Muscle layer of duodenum (tissue), 2 donors: ENCODE data around the gene FGD2.
"Not testable (repeated sequence)": the region's sequence is repeated elsewhere in the genome, so short reads cannot be mapped to it uniquely, and the experiment has no call there.

ENCODE experiments used
- H3K27ac ChIP-seq: one replicate; pipeline ENCODE4 v1.7.0; 2013; ENCODE audit warnings: mild to moderate bottlenecking, low read length
- H3K27me3 ChIP-seq: one replicate; pipeline ENCODE4 v1.7.0; 2013; ENCODE audit warnings: low read depth, mild to moderate bottlenecking, control low read depth, low read length
- H3K36me3 ChIP-seq, 2 donors: one replicate each; pipeline ENCODE4 v1.7.0; 2013; ENCODE audit warnings: low read length in 2 of 2, control low read depth in 1 of 2, mild to moderate bottlenecking in 1 of 2; ENCODE audit not compliant: insufficient read depth in 2 of 2, control insufficient read depth in 1 of 2
- H3K4me1 ChIP-seq, 2 donors: one replicate each; pipeline ENCODE4 v1.7.0; 2013; ENCODE audit warnings: low read length in 2 of 2, mild to moderate bottlenecking in 2 of 2, control low read depth in 1 of 2, moderate library complexity in 1 of 2; ENCODE audit not compliant: insufficient read depth in 2 of 2, control insufficient read depth in 1 of 2
- H3K4me3 ChIP-seq, 2 donors: one replicate each; pipeline ENCODE4 v1.7.0; 2013; ENCODE audit warnings: low read length in 2 of 2, low read depth in 1 of 2, mild to moderate bottlenecking in 1 of 2
- H3K9me3 ChIP-seq, 2 donors: one replicate each; pipeline ENCODE4 v1.7.0; 2013; ENCODE audit warnings: low read length in 2 of 2, control low read depth in 1 of 2, mild to moderate bottlenecking in 1 of 2; ENCODE audit not compliant: control insufficient read depth in 1 of 2
- donor health status: healthy.

Gene FGD2

DNA sequence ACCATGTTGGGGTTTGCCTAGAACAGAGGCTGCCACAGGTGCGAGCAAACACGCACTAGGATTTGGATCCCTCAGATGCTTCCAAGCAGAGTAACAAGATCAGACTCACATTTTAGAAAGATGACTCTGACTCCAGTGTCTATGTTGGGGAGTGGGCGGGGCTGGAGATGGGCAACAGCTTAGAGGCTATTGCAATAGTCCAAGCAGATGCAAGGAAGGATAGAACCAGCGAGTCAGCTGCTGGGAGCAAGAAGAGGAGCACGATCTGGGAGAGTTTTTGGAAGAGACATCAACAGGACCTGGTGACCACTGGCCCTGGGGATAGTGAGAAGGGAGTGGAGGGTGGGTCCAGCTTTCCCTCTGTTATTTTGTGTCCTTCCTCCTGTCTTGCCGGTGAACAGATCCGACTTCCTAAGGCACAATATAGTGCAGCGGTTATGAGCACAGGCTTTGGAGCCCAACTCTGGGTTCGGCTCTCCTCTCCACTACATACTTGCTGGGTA, 52.7 kb downstream of the FGD2 start:
- Histone ChIP-seq H3K4me3 (no peak overlapping the region), H3K9me3 (no peaks in the 10 kb centered on the region), H3K27me3 (no peaks in the 10 kb centered on the region), H3K4me1 (peaks cover 6 to 11% of the 10 kb centered on the region in 2 donors), H3K27ac (no peak overlapping the region), H3K36me3 (peaks cover 0 to 7% of the 10 kb centered on the region in 2 donors)

DNA sequence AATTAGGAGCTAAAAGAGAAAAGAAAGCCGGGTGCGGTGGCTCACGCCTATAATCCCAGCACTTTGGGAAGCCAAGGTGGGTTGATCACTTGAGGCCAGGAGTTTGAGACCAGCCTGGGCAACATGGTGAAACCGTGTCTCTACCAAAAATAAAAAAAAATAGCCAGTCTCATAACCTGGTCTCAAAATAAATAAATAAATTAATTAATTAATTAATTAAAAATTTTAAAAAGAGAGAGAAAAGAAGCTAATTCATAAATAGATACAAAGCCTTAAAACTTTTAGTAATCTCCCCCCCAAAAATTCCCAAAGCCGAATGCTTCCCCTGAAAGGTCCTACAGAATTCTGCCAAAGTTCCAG, 53.5 kb downstream of the FGD2 start:
- not testable (repeated sequence) for H3K27me3 ChIP-seq, H3K4me3 ChIP-seq, H3K9me3 ChIP-seq, H3K36me3 ChIP-seq
- Histone ChIP-seq H3K4me1 (peaks cover 6 to 11% of the 10 kb centered on the region in 2 donors), H3K27ac (peak overlapping the region; percentile 56)

DNA sequence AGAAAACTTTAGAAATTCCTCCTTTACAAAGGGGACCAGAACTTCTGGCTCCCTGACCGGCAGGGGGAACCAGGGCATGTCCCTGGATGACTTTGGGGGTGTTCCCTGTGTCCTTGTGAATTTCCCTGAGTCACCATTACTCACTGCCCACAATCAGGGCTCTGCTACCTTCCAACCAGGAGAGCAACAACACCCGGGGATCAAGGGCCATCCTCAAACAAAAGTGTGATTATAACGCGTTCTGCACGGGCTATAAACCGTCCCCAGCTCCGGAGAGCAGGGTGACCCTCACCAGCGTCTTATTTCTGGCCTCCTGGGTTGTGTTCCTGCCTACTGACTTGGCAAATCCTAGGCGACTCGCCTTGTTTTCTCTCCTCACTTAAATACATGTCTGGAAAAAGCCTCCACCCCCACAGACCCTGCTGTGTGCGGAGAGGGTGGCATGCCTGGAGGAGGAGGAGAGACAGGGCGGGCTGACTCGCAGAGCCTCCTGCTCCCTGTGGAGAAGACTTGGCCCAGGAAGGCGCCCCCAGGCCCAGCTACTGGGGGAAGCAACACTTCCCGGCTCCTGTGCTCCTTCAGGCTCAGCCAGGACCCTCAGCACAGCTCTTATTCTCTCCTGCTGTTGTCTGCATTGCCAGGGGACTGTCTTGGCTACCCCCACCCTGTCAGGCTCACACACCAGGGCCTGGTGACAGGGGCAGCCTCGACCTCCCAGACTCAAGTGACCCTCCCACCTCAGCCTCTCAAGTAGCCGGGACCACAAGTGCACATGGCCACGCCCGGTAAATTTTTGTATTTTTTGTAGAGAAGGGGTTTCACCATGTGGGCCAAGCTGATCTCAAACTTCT, 54.1 kb downstream of the FGD2 start:
- H3K27ac ChIP-seq, result peak overlapping the region; percentile 56

DNA sequence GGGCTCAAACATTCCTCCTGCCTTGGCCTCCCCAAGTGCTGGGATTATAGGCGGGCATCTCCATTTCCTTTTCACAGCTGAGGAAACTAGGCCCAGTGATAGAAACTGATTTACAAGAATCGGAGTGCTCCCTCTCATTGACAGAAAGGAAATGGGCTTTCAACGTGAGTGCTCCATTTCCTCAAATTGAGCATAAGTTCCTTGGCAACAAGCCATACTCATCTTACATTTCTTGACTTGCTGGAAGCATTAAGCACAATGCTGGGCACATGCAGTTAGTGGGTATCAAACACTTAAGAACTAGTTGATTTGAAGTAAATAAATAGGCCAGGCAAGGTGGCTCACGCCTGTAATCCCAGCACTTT, 54.7 kb downstream of the FGD2 start:
- Histone ChIP-seq H3K27ac (peak overlapping the region; percentile 56), H3K27me3 (no peaks in the 10 kb centered on the region), H3K4me1 (peaks cover 6 to 11% of the 10 kb centered on the region in 2 donors), H3K4me3 (no peak overlapping the region), H3K9me3 (no peaks in the 10 kb centered on the region), H3K36me3 (peaks cover 0 to 7% of the 10 kb centered on the region in 2 donors)

More for the DNA sequence above, 54.1 kb downstream of the FGD2 start:
- Histone ChIP-seq H3K36me3 (peaks cover 0 to 7% of the 10 kb centered on the region in 2 donors), H3K4me3 (no peak overlapping the region), H3K9me3 (no peaks in the 10 kb centered on the region), H3K27me3 (no peaks in the 10 kb centered on the region), H3K4me1 (peaks cover 6 to 11% of the 10 kb centered on the region in 2 donors)

DNA sequence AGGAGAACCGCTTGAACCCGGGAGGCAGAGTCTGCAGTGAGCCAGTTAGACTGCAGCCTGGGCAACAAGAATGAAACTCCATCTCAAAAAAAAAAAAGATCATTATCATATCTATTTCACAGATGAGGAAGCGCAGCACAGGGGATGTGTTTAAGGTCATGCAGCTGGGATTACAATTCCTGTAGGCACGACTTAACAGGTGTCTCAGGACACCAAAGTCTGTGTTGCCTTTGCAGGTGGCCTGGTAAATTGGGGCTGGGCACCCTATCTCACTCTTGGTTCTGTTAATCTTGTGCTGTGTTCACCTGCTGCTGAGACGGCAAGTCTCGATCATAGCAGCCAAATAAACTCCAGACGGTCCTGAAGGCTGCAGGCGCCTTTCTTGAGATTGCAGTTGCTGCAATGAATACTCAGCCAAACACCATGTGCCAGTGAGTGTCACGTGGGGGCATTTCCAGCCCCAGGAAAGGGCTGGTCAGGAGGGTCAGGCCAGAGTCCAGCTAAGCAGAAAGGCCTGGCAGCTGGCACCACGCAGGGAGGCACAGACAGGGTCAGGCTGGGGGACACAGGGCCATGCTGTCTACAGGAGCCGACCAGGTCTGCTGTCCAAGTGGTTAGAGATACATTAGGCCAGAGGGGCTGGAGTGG, 55.8 kb downstream of the FGD2 start:
- Histone ChIP-seq H3K27me3 (no peaks in the 10 kb centered on the region), H3K36me3 (peaks cover 0 to 7% of the 10 kb centered on the region in 2 donors), H3K4me3 (no peak overlapping the region), H3K9me3 (no peaks in the 10 kb centered on the region), H3K27ac (no peak overlapping the region), H3K4me1 (peaks cover 6 to 11% of the 10 kb centered on the region in 2 donors)

DNA sequence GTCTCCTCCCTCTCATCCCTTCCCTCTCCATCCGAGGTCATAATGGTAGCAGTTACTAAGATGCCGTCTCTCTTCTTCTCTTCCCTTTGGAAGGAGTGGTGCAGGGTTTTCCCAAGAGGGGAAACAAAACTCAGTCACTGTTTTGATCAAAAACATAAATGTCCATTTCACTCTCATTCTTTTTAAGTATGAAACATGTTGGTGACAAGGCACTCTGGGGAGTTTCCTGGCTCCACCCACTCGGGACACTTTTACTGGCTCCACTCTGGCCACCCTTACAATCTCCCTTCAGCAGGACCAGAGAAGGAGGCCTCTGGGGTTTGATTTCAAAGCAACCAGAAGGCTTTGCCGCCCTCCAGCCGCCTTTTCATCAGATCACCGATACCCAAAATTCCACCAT, 57.0 kb downstream of the FGD2 start:
- H3K9me3 ChIP-seq, result no peaks in the 10 kb centered on the region
- H3K4me3 ChIP-seq, result no peak overlapping the region
- peaks cover 0 to 7% of the 10 kb centered on the region in 2 donors for H3K36me3 ChIP-seq
- H3K4me1 ChIP-seq, result peaks cover 6 to 11% of the 10 kb centered on the region in 2 donors
- no peaks in the 10 kb centered on the region for H3K27me3 ChIP-seq
- H3K27ac ChIP-seq, result no peak overlapping the region

DNA sequence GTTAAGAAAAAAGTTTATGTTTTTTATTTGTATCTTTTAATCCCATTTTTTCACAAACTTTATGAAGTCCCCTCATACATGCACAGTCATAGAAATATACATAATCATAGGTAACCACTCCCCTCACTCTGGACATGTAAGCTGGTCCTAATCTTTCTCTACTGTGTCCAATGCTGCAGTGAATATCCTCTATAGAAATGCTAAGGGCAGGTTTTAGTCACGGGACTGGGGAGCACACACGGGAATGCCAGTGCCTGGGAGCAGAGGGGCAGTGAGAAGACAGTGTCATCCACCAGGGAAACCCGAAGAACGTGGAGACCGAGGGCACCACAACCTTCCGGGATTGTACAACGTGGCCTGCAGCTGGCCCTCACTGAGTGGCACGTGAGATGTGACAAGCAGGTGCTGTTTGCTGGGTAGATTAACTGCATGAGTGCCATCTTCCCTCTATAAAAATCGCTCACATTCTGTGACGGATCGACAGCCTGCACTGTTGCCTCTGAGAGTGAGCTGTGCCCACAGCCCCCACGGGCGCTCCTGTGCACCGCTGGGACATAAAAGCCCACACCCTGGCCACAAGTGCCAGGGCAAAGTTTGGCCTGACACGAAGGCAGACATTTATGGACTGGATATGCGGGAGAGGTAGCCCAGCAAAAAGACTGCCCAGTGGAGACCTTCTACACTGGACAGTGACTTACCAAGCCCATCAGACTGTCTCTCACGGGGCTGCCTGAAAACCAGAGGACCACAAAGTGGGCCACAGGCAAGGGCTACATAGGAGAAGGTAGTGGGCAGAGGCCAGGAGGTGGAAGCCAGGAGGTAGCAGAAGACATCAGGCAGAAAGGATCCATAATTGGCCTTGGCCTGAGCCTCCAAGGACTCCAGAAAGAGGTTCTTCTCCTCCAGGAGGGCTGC, 63.2 kb downstream of the FGD2 start:
- no peaks in the 10 kb centered on the region for H3K36me3 ChIP-seq
- H3K27me3 ChIP-seq, result no peaks in the 10 kb centered on the region
- H3K27ac ChIP-seq, result no peak overlapping the region
- H3K4me3 ChIP-seq, result no peak overlapping the region
- no peaks in the 10 kb centered on the region for H3K4me1 ChIP-seq
- no peaks in the 10 kb centered on the region for H3K9me3 ChIP-seq

DNA sequence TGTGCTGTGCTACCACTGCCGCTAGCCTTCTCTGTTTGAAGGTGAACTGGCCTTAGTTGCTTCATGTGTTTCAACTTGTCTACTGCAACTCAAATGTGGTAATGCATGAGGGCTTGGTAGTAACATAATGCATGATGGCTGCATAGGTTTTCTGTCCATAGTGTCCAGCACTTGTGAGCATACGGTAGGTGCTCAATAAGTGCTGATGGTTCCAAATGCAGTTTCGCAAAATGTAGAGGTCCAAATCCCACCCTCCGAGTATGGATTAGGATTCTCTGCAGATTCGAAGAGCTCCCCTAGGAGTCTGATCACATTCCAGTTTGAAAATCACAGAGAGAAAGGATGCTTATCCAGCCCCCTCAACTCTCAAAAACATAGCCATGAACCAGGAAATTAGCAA, 64.2 kb downstream of the FGD2 start:
- Histone ChIP-seq H3K27me3 (no peaks in the 10 kb centered on the region), H3K27ac (no peak overlapping the region), H3K9me3 (no peaks in the 10 kb centered on the region), H3K4me1 (no peaks in the 10 kb centered on the region), H3K36me3 (no peaks in the 10 kb centered on the region), H3K4me3 (no peak overlapping the region)

DNA sequence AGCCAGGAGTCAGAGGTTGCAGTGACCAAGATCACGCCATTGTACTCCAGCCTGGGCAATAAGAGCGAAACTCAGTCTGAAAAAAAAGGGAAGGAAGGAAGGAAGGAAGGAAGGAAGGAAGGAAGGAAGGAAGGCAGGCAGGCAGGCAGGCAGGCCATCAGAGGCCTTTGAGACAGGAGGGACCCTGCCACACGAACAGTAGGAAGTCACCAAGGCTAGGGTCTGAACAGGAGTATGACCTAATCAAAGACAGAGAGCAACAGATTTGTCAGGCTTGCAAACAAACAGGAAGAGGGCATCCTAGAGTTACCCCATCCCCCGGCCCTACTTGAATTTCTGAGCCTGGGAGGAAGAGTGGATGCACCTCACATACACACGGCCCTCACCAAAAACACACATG, 67.1 kb downstream of the FGD2 start:
- Histone ChIP-seq H3K4me1 (peaks cover 0 to 2% of the 10 kb centered on the region in 2 donors), H3K4me3 (no peak overlapping the region), H3K27me3 (no peaks in the 10 kb centered on the region), H3K27ac (no peak overlapping the region), H3K9me3 (no peaks in the 10 kb centered on the region), H3K36me3 (no peaks in the 10 kb centered on the region)

DNA sequence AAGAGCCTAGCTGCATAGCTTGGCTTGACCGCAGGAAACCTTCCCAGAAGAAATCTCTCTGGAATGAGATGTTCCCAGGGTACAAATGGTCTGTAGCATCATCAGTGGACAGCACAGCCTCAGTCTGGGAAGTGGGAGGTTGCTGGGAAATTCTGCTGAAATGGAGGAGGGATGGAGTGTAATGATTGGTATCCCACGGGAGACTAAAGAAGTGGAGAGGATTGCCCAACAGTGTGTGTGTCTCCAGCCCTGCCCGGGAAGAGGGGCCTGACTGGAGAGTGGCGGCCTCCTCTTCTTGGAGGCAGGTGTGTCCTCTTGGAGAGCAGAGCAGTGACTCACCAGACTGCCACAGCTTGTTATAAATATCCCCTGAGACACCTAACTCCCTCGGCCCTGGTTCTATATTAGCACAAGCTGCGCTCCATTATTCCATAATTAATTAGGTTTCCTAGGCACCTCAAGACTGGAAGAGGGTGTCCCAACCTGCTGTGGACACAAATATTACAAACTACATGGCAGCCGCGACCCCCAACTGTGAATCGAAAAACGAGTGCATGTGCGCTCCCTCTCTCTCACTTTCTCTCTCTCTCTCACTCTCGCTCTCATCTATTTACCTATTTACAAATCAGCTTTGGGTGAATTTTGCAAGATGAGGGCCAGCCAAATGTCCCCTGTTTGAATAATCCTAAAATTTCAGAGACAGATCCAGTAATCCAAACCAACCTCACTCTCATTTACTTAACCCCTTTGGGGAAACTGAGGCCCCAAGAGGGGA, 68.8 kb downstream of the FGD2 start:
- Histone ChIP-seq H3K36me3 (no peaks in the 10 kb centered on the region), H3K27ac (peak overlapping the region; percentile 29), H3K4me3 (no peak overlapping the region), H3K9me3 (no peaks in the 10 kb centered on the region), H3K4me1 (peaks cover 0 to 7% of the 10 kb centered on the region in 2 donors), H3K27me3 (no peaks in the 10 kb centered on the region)
